Tibial artery (tissue), 4 donors: ENCODE data around the gene HBE1.

Source experiments
- DNase-seq, 2 donors: peaks; one replicate each; pipeline ENCODE4 v3.0.0-alpha.2; 2019
- H3K27ac ChIP-seq, 2 donors: fragments of 200-600 bp; sonication (generic) in 1 of 2; 1 replicate in 1 of 2; 2 replicates in 1 of 2; pipeline ENCODE4 v1.5.1; 2018 to 2019; ENCODE audit warnings: mild to moderate bottlenecking in 1 of 2
- H3K27me3 ChIP-seq, 2 donors: fragments of 200-600 bp; sonication (generic) in 1 of 2; one replicate each; pipeline versions ENCODE4 v1.5.1 to v1.6.0; 2016 to 2019
- H3K36me3 ChIP-seq, 3 donors: fragments of 200-600 bp; sonication (generic) in 2 of 3; one replicate each; pipeline ENCODE4 v1.5.1; 2016 to 2019; ENCODE audit warnings: mild to moderate bottlenecking in 2 of 3
- H3K4me1 ChIP-seq, 4 donors: fragments of 200-600 bp; sonication (generic) in 2 of 4; 1 replicate in 3 of 4; 2 replicates in 1 of 4; pipeline ENCODE4 v1.5.1; 2016 to 2019
- H3K4me3 ChIP-seq, 2 donors: fragments of 200-600 bp; sonication (generic) in 1 of 2; 1 replicate in 1 of 2; 2 replicates in 1 of 2; pipeline ENCODE4 v1.5.1; 2018 to 2019; ENCODE audit warnings: mild to moderate bottlenecking in 2 of 2
- H3K9me3 ChIP-seq, 3 donors: fragments of 200-600 bp; sonication (generic) in 1 of 3; one replicate each; pipeline ENCODE4 v1.5.1; 2016 to 2019
- CTCF ChIP-seq, 2 experiments: fragments of 200-600 bp in 1 of 2; fragments of 450-650 bp in 1 of 2; IDR thresholded peaks; one replicate each; pipeline ENCODE4 v1.5.1; 2017 to 2019; ENCODE audit warnings: antibody characterized with exemption in 2 of 2, mild to moderate bottlenecking in 1 of 2, moderate library complexity in 1 of 2
- intact Hi-C: fragments of 100-400 bp; cut with DNase I; formaldehyde crosslinking; loops from one replicate; pipeline ENCODE4 v1.15.0; 2023; ENCODE audit warnings: low total_unique reads

HBE1 gene

GRCh38 chr11:5272395-5273017 lies 2.8 kb upstream of the HBE1 start:
- H3K4me1 ChIP-seq, result no peaks in the 10 kb centered on the region
- H3K9me3 ChIP-seq, result no peaks in the 10 kb centered on the region
- intact Hi-C loops, result no loop called here
- no peaks in the 10 kb centered on the region for H3K36me3 ChIP-seq
- H3K27ac ChIP-seq, result no peak overlapping the region
- no peak overlapping the region for H3K4me3 ChIP-seq
- H3K27me3 ChIP-seq, result no peaks in the 10 kb centered on the region
- no peak for DNase-seq
- no peak for TF ChIP-seq CTCF (IDR thresholded peaks at IDR 0.05)

- intact Hi-C loops, result no loop called here
- no peak overlapping the region for H3K4me3 ChIP-seq
- H3K36me3 ChIP-seq, result no peaks in the 10 kb centered on the region
- H3K27ac ChIP-seq, result no peak overlapping the region
- no peaks in the 10 kb centered on the region for H3K9me3 ChIP-seq
- DNase-seq, result no peak
- no peaks in the 10 kb centered on the region for H3K4me1 ChIP-seq
- H3K27me3 ChIP-seq, result no peaks in the 10 kb centered on the region
- TF ChIP-seq CTCF (IDR thresholded peaks at IDR 0.05), result no peak
These were observed 2.6 kb downstream of the HBE1 start for GRCh38 chr11:5267033-5267563.

- Histone ChIP-seq H3K4me1 (no peaks in the 10 kb centered on the region), H3K9me3 (peaks cover 0 to 4% (median 0%) of the 10 kb centered on the region in 3 donors)
- no peak for TF ChIP-seq CTCF (IDR thresholded peaks at IDR 0.05)
These were observed 3.1 kb downstream of the HBE1 start for GRCh38 chr11:5266609-5267008.

GRCh38 chr11:5265832-5266231 lies 3.9 kb downstream of the HBE1 start:
- H3K4me3 ChIP-seq, result no peak overlapping the region
- TF ChIP-seq CTCF (IDR thresholded peaks at IDR 0.05), result no peak
- intact Hi-C loops, result no loop called here

More at GRCh38 chr11:5266609-5267008, 3.1 kb downstream of the HBE1 start:
- Histone ChIP-seq H3K36me3 (no peaks in the 10 kb centered on the region), H3K4me3 (no peak overlapping the region), H3K27ac (no peak overlapping the region), H3K27me3 (no peaks in the 10 kb centered on the region)
- no peak for DNase-seq
- intact Hi-C loops, result no loop called here

GRCh38 chr11:5258543-5259262 lies 11.0 kb downstream of the HBE1 start:
- no peak overlapping the region for H3K27ac ChIP-seq
- intact Hi-C loops, result no loop called here
- DNase-seq, result no peak
- no peaks in the 10 kb centered on the region for H3K36me3 ChIP-seq
- H3K9me3 ChIP-seq, result peaks cover 0 to 6% (median 0%) of the 10 kb centered on the region in 3 donors
- no peaks in the 10 kb centered on the region for H3K4me1 ChIP-seq
- H3K4me3 ChIP-seq, result no peak overlapping the region
- no peak for TF ChIP-seq CTCF (IDR thresholded peaks at IDR 0.05)
- no peaks in the 10 kb centered on the region for H3K27me3 ChIP-seq

More at GRCh38 chr11:5265832-5266231, 3.9 kb downstream of the HBE1 start:
- Histone ChIP-seq H3K9me3 (peaks cover 0 to 6% (median 0%) of the 10 kb centered on the region in 3 donors), H3K36me3 (no peaks in the 10 kb centered on the region), H3K27ac (no peak overlapping the region), H3K27me3 (no peaks in the 10 kb centered on the region), H3K4me1 (no peaks in the 10 kb centered on the region)
- DNase-seq, result no peak
